ENCODE data around the gene B3GALT4.
A peak's percentile ranks its signal among the peaks of the same experiment; 100 is the strongest.

Gene B3GALT4

DNA sequence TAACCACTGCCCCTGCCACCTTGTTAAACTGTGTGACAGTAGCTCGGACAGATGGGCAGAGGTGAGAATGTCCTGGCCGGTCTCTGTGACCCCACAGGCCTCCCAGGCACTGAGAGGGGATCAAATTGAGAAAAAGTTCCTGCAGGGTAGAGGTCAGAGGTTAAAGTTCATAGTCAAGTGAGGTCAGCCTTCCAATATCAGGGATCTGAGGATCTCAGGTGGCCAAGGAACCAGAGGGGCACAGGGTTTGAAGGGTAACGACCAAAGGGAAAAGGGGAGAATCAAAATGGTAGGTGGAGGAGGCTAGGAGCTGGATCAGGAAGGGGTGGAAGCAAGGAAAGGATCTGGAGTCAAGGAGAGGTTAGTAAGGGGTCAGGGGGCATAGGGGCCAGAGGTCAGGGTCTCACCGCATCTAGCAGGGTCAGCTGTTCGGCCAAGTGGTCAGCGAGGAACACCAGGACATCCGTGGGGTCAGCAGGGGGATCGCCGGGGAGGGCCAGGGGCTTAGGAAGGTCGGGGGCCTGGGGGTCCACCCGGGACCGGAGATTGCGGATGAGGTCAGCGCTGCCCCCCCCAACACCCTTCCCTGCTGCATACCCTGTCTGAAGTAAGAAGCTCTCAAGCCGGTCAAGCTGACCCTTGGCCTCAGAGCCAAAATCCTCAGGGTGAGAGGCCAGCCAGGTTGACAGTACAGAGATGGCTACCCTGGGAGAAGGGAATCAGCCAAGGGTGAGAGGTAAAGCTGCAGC, 18.9 kb downstream of the B3GALT4 start:
- no peak overlapping the region for H3K4me3 ChIP-seq (ENCODE audit: low read depth in 1 of 2, low read length in 2 of 2)
- no peak overlapping the region for H3K27ac ChIP-seq (ENCODE audit: low read depth, low read length)
- H3K27me3 ChIP-seq (ENCODE audit: control insufficient read depth in 1 of 2, insufficient read depth in 2 of 2, low read length in 2 of 2): no peaks in the 10 kb centered on the region
- H3K4me1 ChIP-seq (ENCODE audit: insufficient read depth, low read length): peaks cover 18% of the 10 kb centered on the region
- H3K9ac ChIP-seq (ENCODE audit: low read length): no peak overlapping the region
- peaks cover 49% of the 10 kb centered on the region for H3K36me3 ChIP-seq (ENCODE audit: insufficient read depth, low read length)
- no peaks in the 10 kb centered on the region for H3K9me3 ChIP-seq (ENCODE audit: low read length)

DNA sequence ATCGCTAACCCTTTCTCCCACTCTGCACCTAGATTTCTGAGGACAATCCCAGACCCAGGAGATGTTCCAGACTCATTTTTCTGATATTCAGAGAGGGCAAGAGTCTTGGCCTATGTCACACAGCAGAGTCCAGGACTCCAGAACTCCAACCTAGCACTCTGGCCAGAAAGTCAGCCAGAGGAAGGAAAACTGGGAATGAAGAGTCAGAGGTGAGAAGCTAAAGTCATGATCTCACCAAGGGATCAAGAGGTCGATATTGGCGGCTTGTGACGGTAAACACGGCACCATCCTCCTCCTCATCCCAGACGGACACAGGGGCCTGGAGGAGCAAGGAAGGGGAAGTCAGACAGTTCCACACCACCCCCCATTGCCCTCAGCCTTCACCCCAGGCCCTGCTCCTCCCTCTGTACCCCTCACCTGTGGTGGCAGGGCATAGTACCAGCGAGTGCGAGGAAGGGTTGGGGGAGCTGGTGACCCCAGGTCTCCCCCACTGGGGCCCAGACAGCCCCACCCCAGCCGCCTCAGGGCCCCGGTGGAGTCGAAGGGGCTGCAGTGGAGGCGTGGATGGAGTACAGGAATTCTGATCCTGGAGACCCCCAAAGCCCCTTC, 20.0 kb downstream of the B3GALT4 start:
- Histone ChIP-seq H3K9ac (ENCODE audit: low read length) (peak overlapping the region; percentile 27), H3K4me1 (ENCODE audit: insufficient read depth, low read length) (peaks cover 18% of the 10 kb centered on the region), H3K36me3 (ENCODE audit: insufficient read depth, low read length) (peaks cover 40% of the 10 kb centered on the region), H3K9me3 (ENCODE audit: low read length) (no peaks in the 10 kb centered on the region), H3K27ac (ENCODE audit: low read depth, low read length) (peak overlapping the region; percentile 75), H3K27me3 (ENCODE audit: control insufficient read depth in 1 of 2, insufficient read depth in 2 of 2, low read length in 2 of 2) (no peaks in the 10 kb centered on the region), H3K4me3 (ENCODE audit: low read depth in 1 of 2, low read length in 2 of 2) (peak overlapping the region; percentile 24 to 63)

DNA sequence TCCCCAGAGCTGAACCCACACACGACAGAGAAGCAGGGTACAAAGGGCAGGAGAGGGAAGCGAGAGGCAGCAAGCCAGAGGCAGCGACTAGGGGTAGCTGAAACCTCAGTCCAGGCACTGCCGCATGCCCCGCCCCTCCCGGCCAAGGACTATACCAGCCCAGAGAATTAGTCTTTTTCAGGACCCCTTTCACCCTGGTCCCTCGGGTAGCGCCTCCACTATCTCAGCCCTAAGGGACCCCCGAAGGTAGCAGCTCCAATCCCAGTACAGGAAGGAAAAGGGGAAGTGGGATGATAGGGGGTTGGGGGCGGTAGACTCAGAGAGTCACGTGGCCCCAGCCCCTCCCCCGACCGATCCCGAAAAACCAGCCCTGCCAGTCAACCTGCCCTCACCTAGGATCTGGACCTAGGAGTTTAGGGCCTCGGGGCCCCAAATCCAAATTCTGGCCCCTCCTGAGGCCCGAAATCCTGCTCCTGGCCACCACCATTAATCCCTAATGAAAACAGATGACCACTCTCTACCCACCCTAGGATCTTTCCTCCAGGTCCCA, 20.6 kb downstream of the B3GALT4 start:
- no peaks in the 10 kb centered on the region for H3K27me3 ChIP-seq (ENCODE audit: control insufficient read depth in 1 of 2, insufficient read depth in 2 of 2, low read length in 2 of 2)
- peak overlapping the region; percentile 24 to 63 for H3K4me3 ChIP-seq (ENCODE audit: low read depth in 1 of 2, low read length in 2 of 2)
- peaks cover 18% of the 10 kb centered on the region for H3K4me1 ChIP-seq (ENCODE audit: insufficient read depth, low read length)
- no peaks in the 10 kb centered on the region for H3K9me3 ChIP-seq (ENCODE audit: low read length)
- H3K9ac ChIP-seq (ENCODE audit: low read length): peak overlapping the region; percentile 27
- H3K36me3 ChIP-seq (ENCODE audit: insufficient read depth, low read length): peaks cover 35% of the 10 kb centered on the region
- H3K27ac ChIP-seq (ENCODE audit: low read depth, low read length): peak overlapping the region; percentile 75

DNA sequence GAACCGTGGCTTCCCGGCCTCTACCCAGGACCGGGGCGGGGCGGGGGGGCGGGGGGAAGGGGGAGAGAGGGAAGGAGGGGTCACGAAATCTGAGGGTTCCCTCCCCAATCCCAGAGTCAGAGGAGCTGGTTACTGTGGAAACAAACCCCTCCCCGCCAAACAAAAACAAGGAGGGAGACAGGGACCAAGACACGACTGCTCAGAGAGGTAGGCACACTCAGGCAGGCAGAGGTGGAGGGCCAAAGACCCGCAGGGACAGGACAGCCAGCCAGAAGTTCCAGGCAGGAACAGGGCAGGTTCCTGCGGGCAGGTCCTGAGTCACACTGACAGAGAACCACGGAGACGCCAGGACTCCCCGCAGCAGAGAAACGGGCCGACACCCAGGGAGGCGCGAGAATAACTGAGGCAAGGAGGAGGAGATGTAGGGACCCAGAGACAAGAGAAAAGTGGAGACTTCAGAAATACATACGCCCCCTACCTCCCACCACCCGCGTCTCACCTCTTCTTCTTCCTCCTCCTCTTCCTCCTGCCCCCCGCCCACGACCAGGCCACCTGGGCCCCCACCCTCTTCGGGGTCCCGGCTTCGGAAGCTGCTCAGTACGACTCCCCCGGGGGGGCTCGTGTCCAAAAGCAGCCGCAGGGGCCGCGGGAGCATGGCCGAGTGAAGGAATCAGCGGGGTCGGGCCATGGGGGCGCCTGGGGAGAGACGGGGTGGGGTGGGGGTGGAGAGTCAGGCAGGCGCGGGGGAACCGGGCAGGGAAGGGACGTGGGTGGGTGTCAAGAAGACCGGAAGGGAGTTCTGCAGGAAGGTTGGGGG, 21.2 kb downstream of the B3GALT4 start:
- Histone ChIP-seq H3K27ac (ENCODE audit: low read depth, low read length) (peak overlapping the region; percentile 98), H3K4me1 (ENCODE audit: insufficient read depth, low read length) (peaks cover 18% of the 10 kb centered on the region), H3K36me3 (ENCODE audit: insufficient read depth, low read length) (peaks cover 28% of the 10 kb centered on the region), H3K9me3 (ENCODE audit: low read length) (no peaks in the 10 kb centered on the region), H3K9ac (ENCODE audit: low read length) (peak overlapping the region; percentile 76), H3K27me3 (ENCODE audit: control insufficient read depth in 1 of 2, insufficient read depth in 2 of 2, low read length in 2 of 2) (no peaks in the 10 kb centered on the region), H3K4me3 (ENCODE audit: low read depth in 1 of 2, low read length in 2 of 2) (peak overlapping the region; percentile 86 to 96)

DNA sequence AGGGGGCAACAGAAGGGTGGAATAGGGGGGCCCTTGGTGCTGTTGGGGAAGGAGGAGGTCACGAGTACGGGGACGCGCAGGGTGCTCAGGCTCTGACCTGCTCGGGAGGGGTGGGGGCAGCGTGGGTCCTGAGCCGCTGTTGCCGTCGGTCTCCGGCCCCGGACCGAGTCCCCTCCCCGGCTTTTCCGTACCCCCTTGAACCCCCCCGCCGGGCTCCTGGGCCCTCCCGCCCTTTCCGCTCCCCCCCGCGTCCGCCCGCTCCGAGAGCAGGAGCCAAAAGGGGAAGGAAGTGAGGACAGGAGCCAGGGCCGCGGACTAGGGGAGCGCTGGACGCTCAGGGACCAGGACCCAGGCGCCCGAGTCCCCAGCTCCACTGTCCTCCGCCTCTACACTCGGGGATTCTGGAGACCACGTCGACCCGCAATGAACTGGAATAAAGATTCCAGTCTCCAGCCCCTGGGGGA, 21.9 kb downstream of the B3GALT4 start, which contains the start of gene RGL2:
Gene RGL2 (minus strand): TSS at position 170 of the 464 bp plus-strand sequence. CDS start 332 bp downstream, outside the sequence.
- H3K4me1 ChIP-seq (ENCODE audit: insufficient read depth, low read length): peaks cover 18% of the 10 kb centered on the region
- peak within 1 kb of the TSS; percentile 98 for H3K27ac ChIP-seq (ENCODE audit: low read depth, low read length)
- peaks cover 24% of the 10 kb centered on the region for H3K36me3 ChIP-seq (ENCODE audit: insufficient read depth, low read length)

DNA sequence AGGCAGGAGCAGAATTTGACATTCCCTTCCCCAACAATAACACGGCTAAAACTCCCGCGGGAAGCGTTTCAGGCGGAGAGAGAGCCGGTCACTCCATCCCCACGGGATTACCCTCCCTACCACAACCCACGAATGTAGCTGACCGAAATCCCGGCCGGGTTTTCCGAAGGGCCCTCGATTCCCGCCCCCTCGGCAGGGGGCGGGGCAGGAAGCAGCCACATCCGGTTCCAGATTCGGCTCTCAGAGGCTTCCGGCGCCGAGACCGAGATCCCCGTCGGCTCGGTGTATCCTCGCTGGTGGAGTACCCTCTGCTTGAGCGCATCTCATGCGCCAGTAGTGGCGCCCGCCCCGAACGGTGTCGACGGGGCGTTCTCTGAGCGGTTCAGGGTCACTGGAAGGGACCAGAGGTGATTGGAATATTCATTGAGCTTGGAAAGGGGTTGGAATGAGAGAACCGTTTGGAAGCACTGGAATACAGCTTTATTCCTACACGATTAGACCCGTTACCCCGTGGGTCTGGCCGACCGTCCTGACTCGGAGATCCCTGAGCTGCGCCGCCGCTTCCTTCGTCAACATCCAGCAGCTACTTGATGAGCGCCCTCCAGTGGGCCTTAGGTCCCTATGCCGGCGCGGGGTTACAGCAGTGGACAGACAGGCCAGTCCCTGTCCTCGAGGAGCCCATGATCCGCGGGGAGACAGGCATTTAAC, 22.5 kb downstream of the B3GALT4 start:
- Histone ChIP-seq H3K36me3 (ENCODE audit: insufficient read depth, low read length) (peaks cover 25% of the 10 kb centered on the region), H3K27ac (ENCODE audit: low read depth, low read length) (peak overlapping the region; percentile 98), H3K4me1 (ENCODE audit: insufficient read depth, low read length) (peaks cover 18% of the 10 kb centered on the region)

More for the DNA sequence above, 21.9 kb downstream of the B3GALT4 start, which contains the start of gene RGL2:
- Histone ChIP-seq H3K9ac (ENCODE audit: low read length) (peak within 1 kb of the TSS; percentile 97), H3K9me3 (ENCODE audit: low read length) (no peaks in the 10 kb centered on the region), H3K27me3 (ENCODE audit: control insufficient read depth in 1 of 2, insufficient read depth in 2 of 2, low read length in 2 of 2) (no peaks in the 10 kb centered on the region), H3K4me3 (ENCODE audit: low read depth in 1 of 2, low read length in 2 of 2) (peak within 1 kb of the TSS; percentile 86 to 96)

DNA sequence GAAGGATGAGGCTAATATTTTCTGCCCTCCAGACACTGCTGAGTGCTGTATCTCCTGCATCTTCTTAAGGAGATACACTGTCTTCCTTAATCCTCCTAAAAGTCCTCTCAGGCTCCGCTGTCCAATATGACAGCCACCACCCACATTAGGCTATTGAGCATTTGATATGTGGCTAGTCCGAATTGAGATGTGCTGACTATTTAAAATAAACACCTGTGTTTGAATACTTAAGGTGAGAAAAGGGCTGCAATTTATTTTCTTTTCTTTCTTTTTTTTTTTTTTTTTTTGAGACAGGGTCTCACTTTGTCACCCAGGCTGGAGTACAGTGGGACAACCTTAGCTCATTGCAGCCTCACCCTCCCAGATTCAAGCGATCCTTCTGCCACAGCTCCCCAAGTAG, 25.0 kb downstream of the B3GALT4 start:
- no peak overlapping the region for H3K27ac ChIP-seq (ENCODE audit: low read depth, low read length)
- H3K4me3 ChIP-seq (ENCODE audit: low read depth in 1 of 2, low read length in 2 of 2): no peak overlapping the region
- H3K4me1 ChIP-seq (ENCODE audit: insufficient read depth, low read length): peaks cover 14% of the 10 kb centered on the region
- no peaks in the 10 kb centered on the region for H3K27me3 ChIP-seq (ENCODE audit: control insufficient read depth in 1 of 2, insufficient read depth in 2 of 2, low read length in 2 of 2)
- H3K9ac ChIP-seq (ENCODE audit: low read length): no peak overlapping the region
- H3K36me3 ChIP-seq (ENCODE audit: insufficient read depth, low read length): peaks cover 31% of the 10 kb centered on the region
- H3K9me3 ChIP-seq (ENCODE audit: low read length): no peaks in the 10 kb centered on the region

More for the DNA sequence above, 22.5 kb downstream of the B3GALT4 start:
- Histone ChIP-seq H3K27me3 (ENCODE audit: control insufficient read depth in 1 of 2, insufficient read depth in 2 of 2, low read length in 2 of 2) (no peaks in the 10 kb centered on the region), H3K9me3 (ENCODE audit: low read length) (no peaks in the 10 kb centered on the region), H3K4me3 (ENCODE audit: low read depth in 1 of 2, low read length in 2 of 2) (peak overlapping the region; percentile 86 to 96), H3K9ac (ENCODE audit: low read length) (peak overlapping the region; percentile 97)

DNA sequence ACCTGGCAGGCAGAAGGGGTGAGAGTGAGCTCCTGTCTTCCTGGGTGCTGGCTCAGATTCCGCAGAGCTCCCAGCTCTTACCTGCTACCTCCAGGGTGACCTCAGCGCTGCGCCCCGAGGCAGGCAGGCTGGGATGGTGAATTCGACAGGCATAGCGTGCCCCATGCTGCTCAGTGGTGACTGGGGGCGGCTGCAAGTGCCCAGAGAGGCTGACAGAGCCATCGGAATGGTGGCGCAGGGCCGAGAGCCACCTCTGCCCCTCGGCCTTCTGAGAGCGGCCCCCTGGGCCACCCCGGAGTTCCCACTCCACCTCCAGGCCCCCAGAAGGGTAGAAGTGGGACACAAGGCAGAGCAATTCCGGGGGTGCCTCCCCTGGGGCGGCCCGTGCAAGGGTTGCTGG, 27.3 kb downstream of the B3GALT4 start:
- Histone ChIP-seq H3K27me3 (ENCODE audit: control insufficient read depth in 1 of 2, insufficient read depth in 2 of 2, low read length in 2 of 2) (no peaks in the 10 kb centered on the region), H3K9me3 (ENCODE audit: low read length) (no peaks in the 10 kb centered on the region), H3K9ac (ENCODE audit: low read length) (no peak overlapping the region), H3K4me3 (ENCODE audit: low read depth in 1 of 2, low read length in 2 of 2) (no peak overlapping the region), H3K36me3 (ENCODE audit: insufficient read depth, low read length) (peaks cover 31% of the 10 kb centered on the region), H3K27ac (ENCODE audit: low read depth, low read length) (no peak overlapping the region), H3K4me1 (ENCODE audit: insufficient read depth, low read length) (peaks cover 7% of the 10 kb centered on the region)

DNA sequence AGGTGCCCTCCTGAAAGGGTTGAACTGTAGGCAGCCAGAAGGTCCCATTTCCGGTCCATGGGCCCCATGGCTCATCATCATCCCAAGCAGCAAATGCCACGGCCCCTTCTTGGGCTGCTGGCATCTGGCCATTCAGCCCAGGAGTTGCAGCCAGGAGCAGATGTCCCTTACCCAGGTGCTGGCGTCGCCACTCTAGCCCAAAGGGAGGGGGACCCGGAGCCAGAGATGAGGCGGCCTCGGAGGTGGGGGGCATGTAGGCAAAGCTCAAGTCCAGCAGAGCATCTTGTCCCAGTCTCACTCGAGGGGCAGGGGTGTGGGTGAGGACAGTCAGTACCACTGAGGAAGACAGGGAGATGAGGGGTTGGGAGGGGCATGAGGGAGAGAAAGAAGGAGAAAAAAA, 28.1 kb downstream of the B3GALT4 start:
- peaks cover 5% of the 10 kb centered on the region for H3K4me1 ChIP-seq (ENCODE audit: insufficient read depth, low read length)
- no peaks in the 10 kb centered on the region for H3K27me3 ChIP-seq (ENCODE audit: control insufficient read depth in 1 of 2, insufficient read depth in 2 of 2, low read length in 2 of 2)
- no peak overlapping the region for H3K27ac ChIP-seq (ENCODE audit: low read depth, low read length)
- peaks cover 31% of the 10 kb centered on the region for H3K36me3 ChIP-seq (ENCODE audit: insufficient read depth, low read length)
- no peak overlapping the region for H3K4me3 ChIP-seq (ENCODE audit: low read depth in 1 of 2, low read length in 2 of 2)
- H3K9me3 ChIP-seq (ENCODE audit: low read length): no peaks in the 10 kb centered on the region
- no peak overlapping the region for H3K9ac ChIP-seq (ENCODE audit: low read length)

DNA sequence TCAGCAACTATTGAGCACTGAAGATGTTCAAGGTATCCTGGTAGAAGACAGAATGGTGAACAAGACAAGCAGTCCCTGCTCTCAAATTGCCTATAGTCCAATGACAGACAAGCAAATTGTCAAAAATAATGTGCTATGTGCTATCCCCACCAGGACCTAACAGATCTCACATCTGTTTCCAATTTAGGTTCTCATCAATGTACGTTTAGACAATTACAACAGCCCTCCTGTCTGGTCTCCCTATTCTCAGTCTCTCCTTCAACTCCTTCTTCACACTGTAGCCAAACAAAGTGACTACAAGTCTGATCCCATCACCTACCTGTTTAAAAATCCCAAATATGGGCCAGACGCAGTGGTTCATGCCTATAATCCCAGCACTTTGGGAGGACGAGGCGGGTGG, 29.4 kb downstream of the B3GALT4 start:
- H3K4me3 ChIP-seq (ENCODE audit: low read depth in 1 of 2, low read length in 2 of 2): no peak overlapping the region
- no peak overlapping the region for H3K9ac ChIP-seq (ENCODE audit: low read length)
- H3K9me3 ChIP-seq (ENCODE audit: low read length): no peaks in the 10 kb centered on the region
- H3K4me1 ChIP-seq (ENCODE audit: insufficient read depth, low read length): no peaks in the 10 kb centered on the region
- H3K36me3 ChIP-seq (ENCODE audit: insufficient read depth, low read length): peaks cover 31% of the 10 kb centered on the region
- no peak overlapping the region for H3K27ac ChIP-seq (ENCODE audit: low read depth, low read length)
- no peaks in the 10 kb centered on the region for H3K27me3 ChIP-seq (ENCODE audit: control insufficient read depth in 1 of 2, insufficient read depth in 2 of 2, low read length in 2 of 2)

Measured in muscle layer of colon (tissue), 2 donors.